Activated CD4-positive, CD25-positive, alpha-beta regulatory T cell treated with anti-CD3 and anti-CD28 coated beads, Interleukin-2, amount 50 U/mL, for 16 hours (primary cell): ENCODE results near the gene SMIM3.
"Not testable (repeated sequence)": the region's sequence is repeated elsewhere in the genome, so short reads cannot be mapped to it uniquely, and the experiment has no call there.

Experiments
- DNase-seq: peaks from one replicate; pipeline ENCODE4 v3.0.0-alpha.2; 2020; ENCODE audit warnings: low read depth, low spot score

Gene SMIM3

GRCh38 chr5:150778517-150779396 is at the start of gene SMIM3:
TSS of gene SMIM3 (plus strand) at chr5:150778757. CDS start at chr5:150795441, 16,684 bp downstream.
- no peak for DNase-seq

GRCh38 chr5:150729859-150730258 is 48.7 kb upstream of the SMIM3 start:
- DNase-seq = no peak

- DNase-seq = no peak
Measured at GRCh38 chr5:150731669-150732242, 46.8 kb upstream of the SMIM3 start.

- DNase-seq = no peak
Measured at GRCh38 chr5:150734579-150735384, 43.8 kb upstream of the SMIM3 start.

GRCh38 chr5:150738862-150739261 is 39.7 kb upstream of the SMIM3 start:
- DNase-seq = no peak

- no peak for DNase-seq
Measured at GRCh38 chr5:150740992-150741391, 37.6 kb upstream of the SMIM3 start.

- DNase-seq = not testable (repeated sequence)
Measured at GRCh38 chr5:150742455-150743141, 36.0 kb upstream of the SMIM3 start.

GRCh38 chr5:150743142-150743488 is 35.4 kb upstream of the SMIM3 start:
- not testable (repeated sequence) for DNase-seq

GRCh38 chr5:150750469-150750868 is 28.1 kb upstream of the SMIM3 start:
- no peak for DNase-seq

GRCh38 chr5:150751096-150751891 is 27.3 kb upstream of the SMIM3 start:
- no peak for DNase-seq

GRCh38 chr5:150753463-150753862 is 25.1 kb upstream of the SMIM3 start:
- no peak for DNase-seq

- DNase-seq = no peak
Measured at GRCh38 chr5:150753863-150754262, 24.7 kb upstream of the SMIM3 start.

- DNase-seq = no peak
Measured at GRCh38 chr5:150757087-150757649, 21.4 kb upstream of the SMIM3 start.

- DNase-seq = no peak
Measured at GRCh38 chr5:150758203-150758530, 20.4 kb upstream of the SMIM3 start.

GRCh38 chr5:150758531-150759333 is 19.8 kb upstream of the SMIM3 start, which contains the start of gene DCTN4:
TSS of gene DCTN4 (minus strand) at chr5:150759017. CDS start at chr5:150758993, 24 bp downstream.
- peak; percentile 86 for DNase-seq

GRCh38 chr5:150759334-150759583 is 19.3 kb upstream of the SMIM3 start:
- no peak for DNase-seq

GRCh38 chr5:150762211-150762610 is 16.3 kb upstream of the SMIM3 start:
- DNase-seq = no peak

- no peak for DNase-seq
Measured at GRCh38 chr5:150763023-150763769, 15.4 kb upstream of the SMIM3 start.

GRCh38 chr5:150764530-150764929 is 14.0 kb upstream of the SMIM3 start:
- DNase-seq = no peak
